OCI-LY7 (cell line): ENCODE results near the gene RIF1. TPM values are rescaled to one million over a fixed set of nuclear protein-coding genes. Genes with fewer than 3 reads are reported as not detected.
"Not testable (repeated sequence)": the region's sequence is repeated elsewhere in the genome, so short reads cannot be mapped to it uniquely, and the experiment has no call there.

Experiments used
- BruUV-seq: library from RNA; stranded (reverse); fragments of 400-500 nt; replicated peaks from 2 replicates; lab custom pipeline; 2021; lab: Mats Ljungman, UMichigan
- CTCF ChIA-PET: fragments of 300-600 bp; sonication (Branson Sonifier 250); formaldehyde crosslinking; loops from one replicate; lab custom pipeline; 2022; ENCODE audit warnings: antibody characterized with exemption; ENCODE audit not compliant: unreplicated experiment; lab: Charles Lee
- POLR2A ChIA-PET: fragments of 300-600 bp; sonication (Branson Sonifier 250); formaldehyde crosslinking; loops from one replicate; lab custom pipeline; 2022; ENCODE audit warnings: antibody characterized with exemption; lab: Charles Lee
- DNase-seq: peaks from one replicate; pipeline ENCODE4 v3.0.0-alpha.2; 2015; ENCODE audit warnings: low spot score
- H2AFZ ChIP-seq: fragments of 200-600 bp; sonication (generic), shearing (Covaris generic); 2 replicates; pipeline ENCODE4 v1.6.1; 2014; ENCODE audit warnings: mild to moderate bottlenecking, antibody characterized with exemption, low read length, moderate library complexity
- H3K27ac ChIP-seq: fragments of 200-600 bp; sonication (generic); 2 replicates; pipeline ENCODE4 v1.5.1; 2014; ENCODE audit warnings: mixed run types, low read depth, mild to moderate bottlenecking, moderate library complexity, low read length, inconsistent platforms; ENCODE audit not compliant: poor library complexity, severe bottlenecking
- H3K36me3 ChIP-seq: fragments of 200-600 bp; sonication (generic); 2 replicates; pipeline ENCODE4 v1.6.1; 2014; ENCODE audit warnings: mild to moderate bottlenecking, antibody characterized with exemption, low read length, moderate library complexity, mixed read lengths; ENCODE audit not compliant: insufficient read depth
- H3K4me1 ChIP-seq: fragments of 200-600 bp; sonication (generic); 2 replicates; pipeline ENCODE4 v1.5.1; 2014; ENCODE audit warnings: mild to moderate bottlenecking, low read length; ENCODE audit not compliant: insufficient read depth, poor library complexity, severe bottlenecking
- H3K4me2 ChIP-seq: fragments of 200-600 bp; sonication (generic); 2 replicates; pipeline ENCODE4 v1.6.1; 2014; ENCODE audit warnings: mild to moderate bottlenecking, low read length
- H3K4me3 ChIP-seq: fragments of 200-600 bp; sonication (generic); 2 replicates; pipeline ENCODE4 v1.5.1; 2014; ENCODE audit warnings: mild to moderate bottlenecking, low read depth, low read length; ENCODE audit not compliant: poor library complexity, severe bottlenecking
- H3K79me2 ChIP-seq: fragments of 200-600 bp; sonication (generic); 2 replicates; pipeline ENCODE4 v1.6.1; 2016; ENCODE audit warnings: low read depth, mild to moderate bottlenecking, low read length, moderate library complexity, mixed read lengths; ENCODE audit not compliant: insufficient read depth
- H3K9me2 ChIP-seq: fragments of 200-600 bp; sonication (generic); 2 replicates; pipeline ENCODE4 v1.6.1; 2016; ENCODE audit warnings: mild to moderate bottlenecking, low read length, mixed read lengths; ENCODE audit not compliant: insufficient read depth
- H3K9me3 ChIP-seq: fragments of 200-600 bp; sonication (generic); 2 replicates; pipeline ENCODE4 v1.6.1; 2014; ENCODE audit warnings: mild to moderate bottlenecking, mixed run types, low read length, mixed read lengths
- H4K20me1 ChIP-seq: fragments of 200-600 bp; sonication (generic); 2 replicates; pipeline ENCODE4 v1.6.1; 2014; ENCODE audit warnings: mild to moderate bottlenecking, antibody characterized with exemption, low read length, moderate library complexity, mixed read lengths; ENCODE audit not compliant: insufficient read depth
- CTCF ChIP-seq: fragments of 200-600 bp; sonication (generic); conservative IDR thresholded peaks from 2 replicates; pipeline ENCODE4 v1.5.1; 2014; ENCODE audit warnings: mild to moderate bottlenecking, antibody characterized with exemption, low read length, moderate library complexity, mixed read lengths
- EZH2phosphoT487 ChIP-seq: fragments of 200-600 bp; sonication (generic); IDR thresholded peaks from 2 replicates; pipeline ENCODE4 v1.6.1; 2018; ENCODE audit warnings: low read depth, borderline replicate concordance, mild to moderate bottlenecking, mixed run types, antibody characterized with exemption, low read length, moderate library complexity, mixed read lengths
- intact Hi-C: fragments of 100-400 bp; cut with micrococcal nuclease; formaldehyde crosslinking; loops from one replicate; pipeline ENCODE4 v1.10.0; 2022; ENCODE audit not compliant: unreplicated experiment
- total RNA-seq, 2 experiments: library from RNA; depleted of rRNA in 1 of 2; stranded (reverse); fragments of >200 nt in 1 of 2; shearing (Covaris generic) in 1 of 2; gene quantifications; 2 replicates each; pipeline ENCODE4 v1.2.3, GENCODE V29; 2014 to 2022

The RIF1 gene
- total RNA-seq, 2 experiments from 2014 or later, result 45.3 to 71.4 TPM

- TF ChIP-seq CTCF (no peak), EZH2phosphoT487 (no peak)
- Histone ChIP-seq H3K4me1 (no peaks in the 10 kb centered on the region), H2AFZ (no peak overlapping the region), H3K27ac (no peak overlapping the region), H3K4me2 (no peak overlapping the region), H3K9me2 (no peaks in the 10 kb centered on the region), H3K9me3 (no peaks in the 10 kb centered on the region), H3K79me2 (peaks cover 41% of the 10 kb centered on the region), H4K20me1 (peaks cover under 1% of the 10 kb centered on the region), H3K36me3 (peaks cover 98% of the 10 kb centered on the region), H3K4me3 (no peak overlapping the region)
- ChIA-PET POLR2A (no interaction called here), CTCF (no interaction called here)
- intact Hi-C loops, result loop anchor here (10.0 kb wide), 1 partner anchor 1833 kb away; the partner anchor contains the start of gene MMADHC
- DNase-seq, result no peak
- no TSS peak for BruUV-seq
Observed at GRCh38 chr2:151417650-151418049, 7.9 kb downstream of the RIF1 start.

GRCh38 chr2:151421681-151422080, 12.0 kb downstream of the RIF1 start:
- BruUV-seq, CTCF ChIA-PET, H3K4me1 ChIP-seq, H2AFZ ChIP-seq, H3K9me3 ChIP-seq, DNase-seq, H3K9me2 ChIP-seq, H3K27ac ChIP-seq, H3K4me2 ChIP-seq, H3K4me3 ChIP-seq: not testable (repeated sequence)
- POLR2A ChIA-PET, result interaction anchor here (0.6 to 2.2 kb wide), 6 partner anchors 10 to 1586 kb away, joined by 3 to 8 read pairs (median 3); partner anchors contain the start of gene RIF1
- peaks cover 34% of the 10 kb centered on the region; the same call in 1 of the 2 replicates for H3K79me2 ChIP-seq
- intact Hi-C loops, result loop anchor here (5.0 kb wide), 1 partner anchor 46 kb away; no protein-coding TSS in a partner anchor
- peaks cover 13% of the 10 kb centered on the region for H4K20me1 ChIP-seq
- peaks cover 99% of the 10 kb centered on the region for H3K36me3 ChIP-seq

- POLR2A ChIA-PET, result interaction anchor here (1.2 kb wide), 1 partner anchor 18 kb away, joined by 3 read pairs; no protein-coding TSS in a partner anchor
- Histone ChIP-seq H4K20me1 (peaks cover 13% of the 10 kb centered on the region), H2AFZ (no peak overlapping the region), H3K9me2 (no peaks in the 10 kb centered on the region), H3K79me2 (peaks cover 30% of the 10 kb centered on the region; the same call in 1 of the 2 replicates), H3K9me3 (no peaks in the 10 kb centered on the region), H3K4me1 (no peaks in the 10 kb centered on the region), H3K36me3 (peaks cover 99% of the 10 kb centered on the region), H3K27ac (no peak overlapping the region), H3K4me3 (no peak overlapping the region), H3K4me2 (0 out of 2 replicates have a peak overlapping the region, but pooled peaks have one; percentile 0)
- no peak for TF ChIP-seq EZH2phosphoT487
- no peak for TF ChIP-seq CTCF
- no peak for DNase-seq
- BruUV-seq, result no TSS peak
- CTCF ChIA-PET, result no interaction called here
- intact Hi-C loops, result loop anchor here (5.0 kb wide), 1 partner anchor 44 kb away; no protein-coding TSS in a partner anchor
Observed at GRCh38 chr2:151422917-151423439, 13.3 kb downstream of the RIF1 start.
